ENCODE data around the gene MLLT10. TPM values are rescaled to one million over a fixed set of nuclear protein-coding genes. Genes with fewer than 3 reads are reported as not detected.

Gene MLLT10
- total and polyA plus RNA-seq, 2 of the 8 experiments (the other 6 are each of a cell fraction or from before 2014, with no cell fraction given) = 53.1 to 62.1 TPM

DNA sequence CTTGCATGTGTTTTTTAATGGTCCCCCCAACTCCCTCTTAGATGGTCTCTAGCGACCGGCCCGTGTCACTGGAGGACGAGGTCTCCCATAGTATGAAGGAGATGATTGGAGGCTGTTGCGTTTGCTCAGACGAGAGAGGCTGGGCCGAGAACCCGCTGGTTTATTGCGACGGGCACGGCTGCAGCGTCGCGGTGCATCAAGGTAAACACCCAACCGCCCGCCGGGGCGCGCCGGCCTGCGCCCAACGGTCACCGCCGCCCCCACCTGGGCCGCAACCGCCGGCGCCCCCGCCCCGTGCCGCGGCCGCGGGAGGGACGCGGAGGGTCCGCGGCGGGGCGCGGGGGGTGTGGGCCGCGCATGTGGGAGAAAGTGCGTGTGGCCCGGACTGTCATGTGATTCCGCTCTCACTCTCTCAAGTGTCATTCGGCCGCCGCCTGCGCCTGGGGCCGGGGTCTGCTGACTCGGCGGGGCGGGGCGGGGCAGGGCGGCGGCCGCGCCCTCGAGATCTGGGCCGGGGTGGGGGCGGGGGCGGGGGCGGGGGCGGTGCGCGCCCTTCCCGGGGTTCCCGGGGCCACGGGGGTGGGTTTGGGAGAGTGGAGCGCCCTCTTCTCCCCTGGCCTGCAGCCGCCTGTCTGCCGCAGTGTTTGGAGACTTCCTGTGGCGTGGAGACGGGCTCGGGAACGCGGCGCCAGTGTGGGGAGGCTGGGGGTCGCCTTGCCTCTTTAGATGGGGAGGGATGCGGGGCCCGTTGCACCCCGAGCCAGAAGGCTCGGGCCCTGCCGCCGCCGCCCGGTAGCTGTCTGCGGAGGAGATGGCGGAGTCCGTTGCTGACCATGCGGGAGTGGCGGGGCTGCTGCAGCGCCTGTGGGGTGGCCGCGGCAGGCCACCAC is 817 bp downstream of the MLLT10 start:
- Histone ChIP-seq H2BK12ac (ENCODE audit: low read depth, low read length) (peak overlapping the region; percentile 62; the same call in 1 of the 2 replicates), H3K23ac (ENCODE audit: insufficient read length) (no peak overlapping the region), H3K23me2 (ENCODE audit: low read depth, low read length) (peaks cover 4% of the 10 kb centered on the region; the same call in 1 of the 2 replicates), H3K27ac (ENCODE audit: low read depth, low read length) (peak overlapping the region; percentile 55; the same call in 1 of the 2 replicates), H2AK5ac (ENCODE audit: low read depth, low read length) (no peak overlapping the region), H3K4me3 (ENCODE audit: extremely low read depth in 1 of 4, insufficient read depth in 2 of 4, low read depth in 3 of 4, low read length in 4 of 4) (peak overlapping the region; percentile 63 to 72 (median 65)), H4K5ac (ENCODE audit: insufficient read length, low read depth, low read length) (peak overlapping the region; percentile 97), H3K27me3 (replicated peaks in 1 of 4; ENCODE audit: control insufficient read depth in 3 of 4, extremely low read depth in 1 of 4, insufficient read depth in 3 of 4, low read length in 3 of 4) (no peaks in the 10 kb centered on the region), H3K18ac (ENCODE audit: extremely low read depth, low read length) (peak overlapping the region; percentile 88; the same call in 1 of the 2 replicates), H3K56ac (replicated peaks; ENCODE audit: insufficient read length, low read depth, low read length) (peak overlapping the region; percentile 97), H4K91ac (replicated peaks; ENCODE audit: insufficient read length, low read length) (peak overlapping the region; percentile 81), H2AFZ (ENCODE audit: low read length) (no peak overlapping the region), H3K9ac (replicated peaks in 1 of 4; ENCODE audit: extremely low read depth in 1 of 4, low read depth in 3 of 4, low read length in 3 of 4) (peak overlapping the region; percentile 38 to 70 (median 60)), H2BK120ac (replicated peaks; ENCODE audit: low read depth, low read length) (no peak overlapping the region), H4K20me1 (replicated peaks in 1 of 2; ENCODE audit: control insufficient read depth in 1 of 2, insufficient read depth in 2 of 2, low read length in 2 of 2) (no peaks in the 10 kb centered on the region), H3K4me2 (ENCODE audit: insufficient read depth in 1 of 2, low read depth in 2 of 2, low read length in 2 of 2) (peak overlapping the region; percentile 78 to 79), H3K79me2 (ENCODE audit: control insufficient read depth in 1 of 2, insufficient read depth in 2 of 2, low read length in 2 of 2) (peaks cover 4 to 79% of the 10 kb centered on the region in 2 experiments; a peak in 3 of 4 replicates), H2BK20ac (ENCODE audit: low read length) (no peak overlapping the region), H3K36me3 (ENCODE audit: control insufficient read depth in 2 of 4, insufficient read depth in 4 of 4, low read length in 3 of 4) (peaks cover 3 to 33% (median 11%) of the 10 kb centered on the region in 4 experiments; a peak in 5 of 8 replicates), H3K14ac (ENCODE audit: insufficient read length) (no peak overlapping the region), H2BK15ac (ENCODE audit: low read length) (no peak overlapping the region), H3K4ac (replicated peaks; ENCODE audit: insufficient read length, low read depth, low read length) (peak overlapping the region; percentile 97), H3K79me1 (ENCODE audit: low read depth, low read length) (peaks cover 3% of the 10 kb centered on the region; the same call in 1 of the 2 replicates), H3K4me1 (replicated peaks in 1 of 4; ENCODE audit: control insufficient read depth in 3 of 4, insufficient read depth in 4 of 4, low read length in 3 of 4) (peaks cover 0 to 6% (median 4%) of the 10 kb centered on the region in 4 experiments; a peak in 5 of 7 replicates), H2BK5ac (ENCODE audit: low read depth, low read length) (peak overlapping the region; percentile 77; the same call in 1 of the 2 replicates), H4K8ac (ENCODE audit: extremely low read depth, insufficient read depth, low read length) (peak overlapping the region; percentile 90; the same call in 1 of the 2 replicates), H3K9me3 (ENCODE audit: insufficient read depth in 2 of 2, low read depth in 1 of 2, low read length in 1 of 2) (no peaks in the 10 kb centered on the region)
- FAIRE-seq = no peak
- DNase-seq (ENCODE audit: low read depth in 1 of 2, low spot score in 2 of 2) = peak in 1 of 2 experiments; percentile 72
- ChIA-PET CTCF (ENCODE audit: partially characterized antibody) (no interaction called here), POLR2A (ENCODE audit: partially characterized antibody) (interaction anchor here (0.7 to 2.8 kb wide), 11 partner anchors 9 to 38 kb away, joined by 3 to 14 read pairs (median 4); no protein-coding TSS in a partner anchor)
- 2% methylated on average over 27 of the region's 96 CpGs; no CpG with 5 or more reads in 1 of the 2 experiments for WGBS, 2 experiments (ENCODE audit: extremely low coverage in 1 of 2, insufficient coverage in 1 of 2, insufficient read length in 1 of 2, insufficient replicate concordance in 2 of 2, low coverage in 1 of 2, low lambda C conversion rate in 2 of 2, missing lambda C conversion rate in 1 of 2)
- TF ChIP-seq HDAC6 (IDR thresholded peaks at IDR 0.05; ENCODE audit: low read depth, low read length) = no peak
- TF ChIP-seq HDAC2 (IDR thresholded peaks at IDR 0.05; ENCODE audit: borderline replicate concordance in 1 of 2, low read depth in 2 of 2, low read length in 2 of 2) = no peak
- TF ChIP-seq CHD2 (IDR thresholded peaks at IDR 0.05; ENCODE audit: low read length) = no peak
- no peak for TF ChIP-seq TCF12 (IDR thresholded peaks at IDR 0.05; ENCODE audit: low read depth, low read length)
- TF ChIP-seq ZNF274 (IDR thresholded peaks at IDR 0.05; ENCODE audit: borderline replicate concordance, extremely low read depth, low read length) = no peak
- no peak for TF ChIP-seq GABPA (IDR thresholded peaks at IDR 0.05; ENCODE audit: borderline replicate concordance, insufficient read depth, low read length)
- TF ChIP-seq, protein P1, sequence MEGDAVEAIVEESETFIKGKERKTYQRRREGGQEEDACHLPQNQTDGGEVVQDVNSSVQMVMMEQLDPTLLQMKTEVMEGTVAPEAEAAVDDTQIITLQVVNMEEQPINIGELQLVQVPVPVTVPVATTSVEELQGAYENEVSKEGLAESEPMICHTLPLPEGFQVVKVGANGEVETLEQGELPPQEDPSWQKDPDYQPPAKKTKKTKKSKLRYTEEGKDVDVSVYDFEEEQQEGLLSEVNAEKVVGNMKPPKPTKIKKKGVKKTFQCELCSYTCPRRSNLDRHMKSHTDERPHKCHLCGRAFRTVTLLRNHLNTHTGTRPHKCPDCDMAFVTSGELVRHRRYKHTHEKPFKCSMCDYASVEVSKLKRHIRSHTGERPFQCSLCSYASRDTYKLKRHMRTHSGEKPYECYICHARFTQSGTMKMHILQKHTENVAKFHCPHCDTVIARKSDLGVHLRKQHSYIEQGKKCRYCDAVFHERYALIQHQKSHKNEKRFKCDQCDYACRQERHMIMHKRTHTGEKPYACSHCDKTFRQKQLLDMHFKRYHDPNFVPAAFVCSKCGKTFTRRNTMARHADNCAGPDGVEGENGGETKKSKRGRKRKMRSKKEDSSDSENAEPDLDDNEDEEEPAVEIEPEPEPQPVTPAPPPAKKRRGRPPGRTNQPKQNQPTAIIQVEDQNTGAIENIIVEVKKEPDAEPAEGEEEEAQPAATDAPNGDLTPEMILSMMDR (IDR thresholded peaks at IDR 0.05; ENCODE audit: control extremely low read depth in 1 of 3, insufficient read depth in 1 of 3, low read depth in 1 of 3, low read length in 3 of 3) = no peak
- TF ChIP-seq CBX5 (IDR thresholded peaks at IDR 0.05; ENCODE audit: low read depth, low read length) = no peak
